Measurements from ENCODE around the gene USP48.

The USP48 gene

GRCh38 chr1:21667348-21668231 is 115.4 kb downstream of the USP48 start:
- Histone ChIP-seq H3K4me3 (ENCODE audit: low read length) (no peak overlapping the region), H2AFZ (ENCODE audit: low read depth, low read length) (no peak overlapping the region), H3K9me3 (ENCODE audit: insufficient read depth, low read length) (no peaks in the 10 kb centered on the region), H3K4me1 (ENCODE audit: low read length) (peaks cover 5% of the 10 kb centered on the region; the same call in 1 of the 2 replicates), H3K27ac (ENCODE audit: low read length) (no peak overlapping the region), H3K27me3 (ENCODE audit: low read depth, low read length) (no peaks in the 10 kb centered on the region), H3K36me3 (replicated peaks; ENCODE audit: low read depth, low read length) (no peaks in the 10 kb centered on the region), H3K79me2 (ENCODE audit: low read length) (no peaks in the 10 kb centered on the region), H3K4me2 (ENCODE audit: low read length) (no peak overlapping the region), H3K9ac (ENCODE audit: low read length) (no peak overlapping the region), H4K20me1 (ENCODE audit: insufficient read depth, low read length) (no peaks in the 10 kb centered on the region)
- no peak for TF ChIP-seq EZH2phosphoT487 (IDR thresholded peaks at IDR 0.05; ENCODE audit: low read depth)
- TF ChIP-seq CTCF (IDR thresholded peaks at IDR 0.05; ENCODE audit: low read depth, low read length) = no peak

- Histone ChIP-seq H3K27me3 (ENCODE audit: low read depth, low read length) (no peaks in the 10 kb centered on the region), H3K79me2 (ENCODE audit: low read length) (no peaks in the 10 kb centered on the region), H2AFZ (ENCODE audit: low read depth, low read length) (no peak overlapping the region), H3K9me3 (ENCODE audit: insufficient read depth, low read length) (no peaks in the 10 kb centered on the region), H4K20me1 (ENCODE audit: insufficient read depth, low read length) (no peaks in the 10 kb centered on the region), H3K4me2 (ENCODE audit: low read length) (no peak overlapping the region), H3K4me3 (ENCODE audit: low read length) (no peak overlapping the region), H3K27ac (ENCODE audit: low read length) (no peak overlapping the region), H3K36me3 (replicated peaks; ENCODE audit: low read depth, low read length) (no peaks in the 10 kb centered on the region), H3K9ac (ENCODE audit: low read length) (no peak overlapping the region), H3K4me1 (ENCODE audit: low read length) (peaks cover 5% of the 10 kb centered on the region; the same call in 1 of the 2 replicates)
- TF ChIP-seq EZH2phosphoT487 (IDR thresholded peaks at IDR 0.05; ENCODE audit: low read depth) (no peak), CTCF (IDR thresholded peaks at IDR 0.05; ENCODE audit: low read depth, low read length) (no peak)
Measured at GRCh38 chr1:21666576-21667320, 116.2 kb downstream of the USP48 start.

- no peak for TF ChIP-seq CTCF (IDR thresholded peaks at IDR 0.05; ENCODE audit: low read depth, low read length)
- TF ChIP-seq EZH2phosphoT487 (IDR thresholded peaks at IDR 0.05; ENCODE audit: low read depth) = no peak
- Histone ChIP-seq H3K4me2 (ENCODE audit: low read length) (no peak overlapping the region), H3K27me3 (ENCODE audit: low read depth, low read length) (no peaks in the 10 kb centered on the region), H4K20me1 (ENCODE audit: insufficient read depth, low read length) (no peaks in the 10 kb centered on the region), H3K4me1 (ENCODE audit: low read length) (peaks cover 5% of the 10 kb centered on the region; the same call in 1 of the 2 replicates), H3K36me3 (replicated peaks; ENCODE audit: low read depth, low read length) (no peaks in the 10 kb centered on the region), H3K4me3 (ENCODE audit: low read length) (no peak overlapping the region), H3K79me2 (ENCODE audit: low read length) (no peaks in the 10 kb centered on the region), H3K27ac (ENCODE audit: low read length) (no peak overlapping the region), H3K9me3 (ENCODE audit: insufficient read depth, low read length) (no peaks in the 10 kb centered on the region), H3K9ac (ENCODE audit: low read length) (no peak overlapping the region), H2AFZ (ENCODE audit: low read depth, low read length) (no peak overlapping the region)
Measured at GRCh38 chr1:21665711-21666575, 117.0 kb downstream of the USP48 start.
